GM12875 (cell line): Measurements from ENCODE around the gene GPHA2.
A peak's percentile ranks its signal among the peaks of the same experiment; 100 is the strongest.

Experiments
- H3K4me3 ChIP-seq: one replicate; pipeline ENCODE4 v1.5.1; 2011; ENCODE audit warnings: low read depth, low read length, control low read depth
- TF ChIP-seq, protein P1 (sequence below): IDR thresholded peaks from 2 replicates; pipeline ENCODE4 v1.5.1; 2011; ENCODE audit warnings: low read depth, mild to moderate bottlenecking, control low read depth, inconsistent platforms, low read length, moderate library complexity, borderline replicate concordance; ENCODE audit not compliant: insufficient read depth

Gene GPHA2

GRCh38 chr11:64916040-64916774, 19.5 kb downstream of the GPHA2 start:
- peak overlapping the region; percentile 83 for H3K4me3 ChIP-seq
- TF ChIP-seq, protein P1, sequence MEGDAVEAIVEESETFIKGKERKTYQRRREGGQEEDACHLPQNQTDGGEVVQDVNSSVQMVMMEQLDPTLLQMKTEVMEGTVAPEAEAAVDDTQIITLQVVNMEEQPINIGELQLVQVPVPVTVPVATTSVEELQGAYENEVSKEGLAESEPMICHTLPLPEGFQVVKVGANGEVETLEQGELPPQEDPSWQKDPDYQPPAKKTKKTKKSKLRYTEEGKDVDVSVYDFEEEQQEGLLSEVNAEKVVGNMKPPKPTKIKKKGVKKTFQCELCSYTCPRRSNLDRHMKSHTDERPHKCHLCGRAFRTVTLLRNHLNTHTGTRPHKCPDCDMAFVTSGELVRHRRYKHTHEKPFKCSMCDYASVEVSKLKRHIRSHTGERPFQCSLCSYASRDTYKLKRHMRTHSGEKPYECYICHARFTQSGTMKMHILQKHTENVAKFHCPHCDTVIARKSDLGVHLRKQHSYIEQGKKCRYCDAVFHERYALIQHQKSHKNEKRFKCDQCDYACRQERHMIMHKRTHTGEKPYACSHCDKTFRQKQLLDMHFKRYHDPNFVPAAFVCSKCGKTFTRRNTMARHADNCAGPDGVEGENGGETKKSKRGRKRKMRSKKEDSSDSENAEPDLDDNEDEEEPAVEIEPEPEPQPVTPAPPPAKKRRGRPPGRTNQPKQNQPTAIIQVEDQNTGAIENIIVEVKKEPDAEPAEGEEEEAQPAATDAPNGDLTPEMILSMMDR = no peak

DNA sequence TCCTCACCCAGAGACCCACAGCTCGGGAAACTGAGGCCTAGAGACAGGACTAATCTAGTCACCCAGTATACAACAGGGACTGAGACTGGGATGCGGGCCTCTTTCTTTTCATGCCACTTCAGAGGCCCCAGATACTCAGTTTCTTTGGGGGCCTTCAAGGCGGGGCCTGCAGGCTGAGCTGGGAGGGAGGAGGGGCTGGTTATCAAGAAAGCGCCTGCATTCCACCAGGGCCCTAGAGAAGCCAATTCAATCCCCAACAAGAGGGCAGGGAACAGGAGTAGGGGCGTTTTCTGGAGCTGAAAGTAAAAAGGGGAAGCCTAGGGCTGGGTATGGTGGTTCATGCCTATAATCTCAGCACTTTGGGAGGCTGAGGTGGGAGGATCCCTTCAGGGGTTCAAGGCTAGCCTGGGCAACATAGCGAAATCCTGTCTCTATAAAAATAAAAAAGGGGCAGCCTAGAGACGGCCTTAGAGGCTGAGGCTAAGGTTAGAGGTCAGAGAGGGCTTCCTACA, 20.3 kb downstream of the GPHA2 start:
- TF ChIP-seq, protein P1 = no peak

DNA sequence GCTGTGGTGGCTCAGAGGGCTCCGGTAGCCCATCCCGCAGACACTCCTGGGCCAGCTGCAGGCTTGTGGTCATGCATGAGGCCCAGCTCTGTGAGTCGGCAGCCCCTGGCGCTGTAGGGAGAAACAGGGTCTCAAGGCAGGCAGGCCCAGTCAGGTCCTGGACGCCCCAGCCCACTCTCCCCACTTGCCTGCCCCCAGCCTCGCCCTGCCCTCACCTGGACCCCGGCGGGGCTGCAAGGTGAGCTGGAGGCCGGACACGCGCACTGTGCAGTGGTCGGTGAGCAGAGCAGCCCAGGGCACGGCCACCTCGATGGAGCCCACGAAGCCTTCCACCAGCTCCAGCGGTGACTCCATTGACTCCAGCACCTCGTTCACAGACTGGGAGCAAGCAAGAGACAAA, 21.6 kb downstream of the GPHA2 start:
- no peak overlapping the region for H3K4me3 ChIP-seq
- TF ChIP-seq, protein P1 = no peak

More for the DNA sequence above, 20.3 kb downstream of the GPHA2 start:
- no peak overlapping the region for H3K4me3 ChIP-seq

GRCh38 chr11:64913171-64913727, 22.4 kb downstream of the GPHA2 start:
- TF ChIP-seq, protein P1 = no peak
- H3K4me3 ChIP-seq = no peak overlapping the region

GRCh38 chr11:64911689-64912088, 24.0 kb downstream of the GPHA2 start:
- TF ChIP-seq, protein P1 = no peak
- H3K4me3 ChIP-seq = no peak overlapping the region

DNA sequence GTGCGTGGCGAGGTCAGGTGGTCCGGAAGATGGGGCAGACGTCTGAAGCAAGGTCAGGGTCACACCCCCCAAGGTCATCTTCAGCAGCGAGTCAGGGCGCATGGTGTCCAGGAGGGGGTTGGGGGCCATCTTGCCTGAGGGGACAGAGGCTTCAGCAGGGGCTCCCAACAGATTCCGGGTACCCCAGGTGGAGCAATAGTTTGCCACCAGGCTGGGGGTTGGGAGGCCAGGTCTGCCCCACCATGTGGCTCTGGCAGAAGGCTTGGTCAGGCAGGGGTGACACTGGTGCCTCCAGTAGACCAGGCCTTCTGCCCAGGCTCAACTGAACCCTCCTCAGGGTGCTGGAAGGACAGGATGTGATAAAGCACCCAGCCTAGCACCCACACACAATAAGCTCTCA, 24.6 kb downstream of the GPHA2 start:
- TF ChIP-seq, protein P1 = no peak

More for the DNA sequence above, 24.6 kb downstream of the GPHA2 start:
- H3K4me3 ChIP-seq = no peak overlapping the region
